GM13976 (cell line): ENCODE results near the gene SLC48A1.

Experiments
- DNase-seq: peaks from one replicate; pipeline ENCODE4 v3.0.0; 2012; ENCODE audit warnings: low spot score
- CTCF ChIP-seq: IDR thresholded peaks from 2 replicates; pipeline ENCODE4 v1.5.1; 2012; ENCODE audit warnings: borderline replicate concordance, mild to moderate bottlenecking; ENCODE audit not compliant: insufficient read depth; ENCODE audit errors: extremely low read depth, missing control alignments, control extremely low read depth
- in situ Hi-C: fragments of 300-500 bp; cut with MboI; formaldehyde crosslinking; loops from one replicate; pipeline ENCODE4 v1.12.0; 2022; ENCODE audit warnings: low sequenced_read_pairs, mixed read lengths, inconsistent platforms; ENCODE audit not compliant: unreplicated experiment

SLC48A1 gene

GRCh38 chr12:47773062-47773857, at the start of gene SLC48A1:
TSS of gene SLC48A1 (plus strand) at chr12:47773238. CDS start at chr12:47773305, 67 bp downstream.
- peak; percentile 92 for DNase-seq
- peak; percentile 46 for TF ChIP-seq CTCF
- in situ Hi-C loops: loop anchor here (10.0 kb wide), 1 partner anchor 58 kb away; no protein-coding TSS in a partner anchor

GRCh38 chr12:47725091-47725772, 47.8 kb upstream of the SLC48A1 start, which contains the start of gene ENDOU:
TSS of gene ENDOU (minus strand) at chr12:47725490. CDS start at chr12:47725413, 77 bp downstream.
- in situ Hi-C loops: no loop called here
- TF ChIP-seq CTCF: no peak
- DNase-seq: no peak

- TF ChIP-seq CTCF: no peak
- no peak for DNase-seq
- in situ Hi-C loops: no loop called here
These were observed 47.1 kb upstream of the SLC48A1 start for GRCh38 chr12:47725893-47726292.

- in situ Hi-C loops: no loop called here
- no peak for TF ChIP-seq CTCF
- DNase-seq: no peak
These were observed 43.8 kb upstream of the SLC48A1 start for GRCh38 chr12:47729233-47729632.

GRCh38 chr12:47730341-47730744, 42.7 kb upstream of the SLC48A1 start:
- in situ Hi-C loops: loop anchor here (10.0 kb wide), 1 partner anchor 104 kb away; no protein-coding TSS in a partner anchor

More at GRCh38 chr12:47730341-47730744, 42.7 kb upstream of the SLC48A1 start:
- no peak for TF ChIP-seq CTCF
- DNase-seq: no peak
